Glutamatergic neuron (in vitro differentiated cells): ENCODE measurements around the gene GALNT12. TPM values are rescaled to one million over a fixed set of nuclear protein-coding genes. Genes with fewer than 3 reads are reported as not detected.

ENCODE experiments used
- DNase-seq: peaks from one replicate; pipeline ENCODE4 v3.0.0; 2022
- H3K27ac Mint-ChIP-seq: one replicate; pipeline ENCODE4 v1.8.0; 2020; ENCODE audit warnings: mild to moderate bottlenecking, mixed read lengths, inconsistent platforms; ENCODE audit not compliant: unreplicated experiment
- H3K27me3 Mint-ChIP-seq: one replicate; pipeline ENCODE4 v1.8.0; 2020; ENCODE audit warnings: mild to moderate bottlenecking, moderate library complexity, mixed read lengths, inconsistent platforms; ENCODE audit not compliant: unreplicated experiment
- H3K36me3 Mint-ChIP-seq: one replicate; pipeline ENCODE4 v1.8.0; 2020; ENCODE audit warnings: mild to moderate bottlenecking, mixed read lengths, inconsistent platforms; ENCODE audit not compliant: unreplicated experiment
- H3K4me1 Mint-ChIP-seq: one replicate; pipeline ENCODE4 v1.8.0; 2020; ENCODE audit warnings: mild to moderate bottlenecking, low read depth, mixed read lengths, inconsistent platforms; ENCODE audit not compliant: unreplicated experiment
- H3K4me3 Mint-ChIP-seq: one replicate; pipeline ENCODE4 v1.8.0; 2020; ENCODE audit warnings: mild to moderate bottlenecking, mixed read lengths, inconsistent platforms; ENCODE audit not compliant: unreplicated experiment
- H3K9me3 Mint-ChIP-seq: one replicate; pipeline ENCODE4 v1.8.0; 2020; ENCODE audit warnings: mild to moderate bottlenecking, moderate library complexity, mixed read lengths, inconsistent platforms; ENCODE audit not compliant: unreplicated experiment
- total RNA-seq: library from RNA; stranded (reverse); fragmentation: NEBNext Ultra II Directional; extraction: Animal tissue kit (Norgen Biotek cat#: 25700); gene quantifications from one replicate; pipeline ENCODE4 v1.2.1, GENCODE V29; 2021; ENCODE audit not compliant: unreplicated experiment
- TF ChIP-seq, protein P1 (sequence below): fragments of 200-600 bp; sonication (generic); IDR thresholded peaks from one replicate; pipeline ENCODE4 v1.5.0; 2021; ENCODE audit not compliant: partially characterized antibody, unreplicated experiment

The GALNT12 gene
- total RNA-seq, 1 donor from 2014 or later = 2.7 TPM

- DNase-seq = no peak
- Mint-ChIP-seq H3K4me3 (no peak overlapping the region), H3K9me3 (peaks cover 6% of the 10 kb centered on the region), H3K27me3 (peaks cover 3% of the 10 kb centered on the region), H3K27ac (no peak overlapping the region), H3K36me3 (peaks cover 10% of the 10 kb centered on the region), H3K4me1 (peaks cover 2% of the 10 kb centered on the region)
- TF ChIP-seq, protein P1, sequence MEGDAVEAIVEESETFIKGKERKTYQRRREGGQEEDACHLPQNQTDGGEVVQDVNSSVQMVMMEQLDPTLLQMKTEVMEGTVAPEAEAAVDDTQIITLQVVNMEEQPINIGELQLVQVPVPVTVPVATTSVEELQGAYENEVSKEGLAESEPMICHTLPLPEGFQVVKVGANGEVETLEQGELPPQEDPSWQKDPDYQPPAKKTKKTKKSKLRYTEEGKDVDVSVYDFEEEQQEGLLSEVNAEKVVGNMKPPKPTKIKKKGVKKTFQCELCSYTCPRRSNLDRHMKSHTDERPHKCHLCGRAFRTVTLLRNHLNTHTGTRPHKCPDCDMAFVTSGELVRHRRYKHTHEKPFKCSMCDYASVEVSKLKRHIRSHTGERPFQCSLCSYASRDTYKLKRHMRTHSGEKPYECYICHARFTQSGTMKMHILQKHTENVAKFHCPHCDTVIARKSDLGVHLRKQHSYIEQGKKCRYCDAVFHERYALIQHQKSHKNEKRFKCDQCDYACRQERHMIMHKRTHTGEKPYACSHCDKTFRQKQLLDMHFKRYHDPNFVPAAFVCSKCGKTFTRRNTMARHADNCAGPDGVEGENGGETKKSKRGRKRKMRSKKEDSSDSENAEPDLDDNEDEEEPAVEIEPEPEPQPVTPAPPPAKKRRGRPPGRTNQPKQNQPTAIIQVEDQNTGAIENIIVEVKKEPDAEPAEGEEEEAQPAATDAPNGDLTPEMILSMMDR = no peak
Observed at GRCh38 chr9:98766586-98766985, 40.9 kb upstream of the GALNT12 start.

DNA sequence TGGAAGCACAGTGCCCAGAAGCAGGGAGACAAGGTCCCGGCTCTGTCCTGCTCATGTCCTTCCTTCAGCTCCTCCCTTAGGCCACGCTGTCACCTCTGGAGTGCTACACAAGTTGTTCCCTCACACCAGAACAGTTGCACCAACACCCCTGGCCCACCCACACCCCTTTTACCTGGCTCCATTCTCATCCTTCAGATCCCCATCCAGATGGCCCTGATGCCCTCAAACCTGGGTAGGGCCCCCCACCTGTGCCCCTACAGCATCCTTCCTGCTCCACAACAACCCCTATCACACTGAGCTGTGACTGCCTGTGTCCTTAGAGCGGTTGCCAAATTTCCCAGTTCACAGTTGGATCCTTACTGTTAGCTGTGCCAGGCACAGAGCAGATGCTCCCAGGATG is 40.3 kb upstream of the GALNT12 start:
- Mint-ChIP-seq H3K4me1 (peaks cover 2% of the 10 kb centered on the region), H3K27ac (no peak overlapping the region), H3K36me3 (peaks cover 10% of the 10 kb centered on the region), H3K9me3 (peaks cover 6% of the 10 kb centered on the region), H3K4me3 (no peak overlapping the region), H3K27me3 (peaks cover 3% of the 10 kb centered on the region)
- no peak for DNase-seq
- TF ChIP-seq, protein P1 = no peak

DNA sequence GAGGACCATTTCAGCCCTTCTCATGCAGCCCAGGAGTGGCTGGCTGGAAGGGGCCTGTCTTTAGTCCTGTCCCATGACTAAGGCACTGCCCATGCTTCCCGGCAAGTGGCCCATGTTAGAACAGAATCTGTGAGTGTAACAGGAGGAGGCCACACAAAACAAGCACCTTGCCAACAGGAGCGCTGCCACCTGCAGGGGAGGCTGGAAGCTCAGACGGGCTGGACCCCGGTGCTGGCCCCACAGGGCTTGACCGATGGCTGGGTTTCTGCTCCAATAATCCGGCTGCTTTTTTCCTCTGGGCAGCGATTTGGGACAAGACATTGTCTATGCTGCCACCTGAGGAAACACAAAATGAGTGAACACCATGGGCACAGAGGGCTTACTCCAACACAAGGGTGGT is 39.6 kb upstream of the GALNT12 start:
- TF ChIP-seq, protein P1 = no peak
- Mint-ChIP-seq H3K27me3 (peaks cover 3% of the 10 kb centered on the region), H3K36me3 (peaks cover 10% of the 10 kb centered on the region), H3K9me3 (peaks cover 6% of the 10 kb centered on the region), H3K4me1 (peaks cover 5% of the 10 kb centered on the region), H3K27ac (no peak overlapping the region), H3K4me3 (no peak overlapping the region)
- no peak for DNase-seq

- TF ChIP-seq, protein P1 = no peak
- no peak overlapping the region for H3K4me3 Mint-ChIP-seq
- DNase-seq = no peak
- H3K27ac Mint-ChIP-seq = no peak overlapping the region
- peaks cover 6% of the 10 kb centered on the region for H3K9me3 Mint-ChIP-seq
- peaks cover 3% of the 10 kb centered on the region for H3K27me3 Mint-ChIP-seq
- peaks cover 5% of the 10 kb centered on the region for H3K4me1 Mint-ChIP-seq
- H3K36me3 Mint-ChIP-seq = peaks cover 10% of the 10 kb centered on the region
Observed at GRCh38 chr9:98768344-98768743, 39.1 kb upstream of the GALNT12 start.

DNA sequence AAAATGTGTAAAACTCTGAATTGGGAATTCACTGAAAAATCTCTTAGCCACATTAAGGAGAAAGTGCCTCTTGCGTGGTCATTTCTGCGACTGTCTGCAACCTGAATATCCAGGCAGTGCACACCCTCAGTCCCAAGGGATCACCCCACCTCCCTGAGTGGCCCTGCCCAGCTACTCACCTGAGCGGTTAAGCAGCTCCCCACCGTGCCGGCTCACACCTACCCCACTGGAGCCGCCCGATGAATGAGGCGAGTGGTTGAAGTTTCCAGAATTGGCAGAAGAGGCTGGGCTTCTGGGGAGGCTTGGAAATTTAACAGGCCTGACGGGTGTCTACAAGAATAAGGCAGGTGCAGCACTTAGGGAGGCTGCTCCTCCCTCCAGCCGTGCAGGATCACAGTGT is 36.8 kb upstream of the GALNT12 start:
- H3K4me1 Mint-ChIP-seq = peaks cover 8% of the 10 kb centered on the region
- DNase-seq = no peak
- TF ChIP-seq, protein P1 = no peak
- H3K36me3 Mint-ChIP-seq = peaks cover 10% of the 10 kb centered on the region
- H3K27ac Mint-ChIP-seq = no peak overlapping the region
- H3K27me3 Mint-ChIP-seq = peaks cover 3% of the 10 kb centered on the region
- H3K9me3 Mint-ChIP-seq = peaks cover 6% of the 10 kb centered on the region
- H3K4me3 Mint-ChIP-seq = no peak overlapping the region
